HL-60/S4 treated with retinoic acid at 250 ng/mL for 4 days and 3 days (cell line): Measurements from ENCODE around the gene AFAP1L1.

ENCODE experiments used
- in situ Hi-C: fragments of 300-500 bp; cut with MboI; formaldehyde crosslinking; loops from 2 replicates; pipeline ENCODE4 v1.7.0; 2022; ENCODE audit warnings: low sequenced_read_pairs

AFAP1L1 gene

GRCh38 chr5:149271716-149272563 is at the start of gene AFAP1L1:
Gene AFAP1L1 (plus strand): TSS chr5:149271859. CDS start chr5:149271969, 110 bp downstream.
- in situ Hi-C loops: no loop called here

DNA sequence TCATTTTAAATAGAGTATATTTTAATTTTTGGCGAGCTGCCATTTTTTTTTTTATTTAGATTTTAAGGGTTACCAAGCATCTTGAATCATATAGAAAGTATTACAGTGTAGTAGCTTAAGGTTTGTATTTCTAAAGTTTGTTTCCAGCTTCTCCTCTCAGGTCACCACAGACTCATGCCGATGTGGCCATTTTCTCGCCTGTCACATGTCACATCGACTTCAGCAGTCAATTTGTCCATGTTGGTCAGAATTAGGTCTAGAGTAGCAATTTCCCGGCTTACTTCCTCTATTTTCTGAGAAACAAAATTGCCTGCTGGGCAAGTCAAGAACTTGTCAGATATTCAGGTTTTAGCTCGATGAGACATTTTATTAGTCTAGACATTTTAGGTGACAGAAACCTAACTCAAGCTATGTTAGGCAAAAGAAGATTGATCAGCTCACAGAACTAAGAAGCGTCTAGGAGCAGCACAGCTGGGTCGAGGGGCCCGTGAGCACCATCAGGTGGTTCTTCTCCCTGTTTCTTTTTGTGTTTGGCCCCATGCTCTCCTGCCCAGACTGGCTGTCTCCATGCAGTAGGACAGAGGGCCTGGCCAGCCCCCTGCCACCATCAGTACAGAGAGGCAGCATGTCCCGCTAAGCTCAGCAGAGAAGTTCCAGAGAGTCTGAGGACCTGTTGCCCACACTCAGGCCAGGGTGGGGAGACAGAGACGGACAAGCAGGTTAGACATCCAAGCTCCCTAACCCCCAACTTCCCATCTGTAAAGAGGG is 48.4 kb upstream of the AFAP1L1 start:
- in situ Hi-C loops: no loop called here

DNA sequence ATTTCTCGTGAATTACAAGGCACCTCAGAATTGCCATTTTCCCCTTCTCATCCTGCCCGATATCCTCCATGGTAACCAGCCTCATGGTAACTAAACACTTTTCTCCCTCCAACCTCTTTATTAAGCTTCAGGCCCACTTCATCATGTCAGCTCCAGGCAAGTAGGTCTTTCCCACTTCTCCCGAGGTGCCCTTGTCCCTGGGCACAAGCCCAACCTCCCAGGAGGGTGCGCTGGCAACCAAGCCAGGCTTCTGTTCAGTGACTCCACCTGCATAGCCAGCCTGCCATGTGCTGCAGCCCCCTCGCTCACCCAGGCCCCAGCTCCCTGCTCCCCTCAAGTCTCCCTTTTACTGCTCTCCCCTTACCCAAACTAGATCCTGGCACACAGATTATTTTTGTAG is 47.4 kb upstream of the AFAP1L1 start:
- in situ Hi-C loops: no loop called here

DNA sequence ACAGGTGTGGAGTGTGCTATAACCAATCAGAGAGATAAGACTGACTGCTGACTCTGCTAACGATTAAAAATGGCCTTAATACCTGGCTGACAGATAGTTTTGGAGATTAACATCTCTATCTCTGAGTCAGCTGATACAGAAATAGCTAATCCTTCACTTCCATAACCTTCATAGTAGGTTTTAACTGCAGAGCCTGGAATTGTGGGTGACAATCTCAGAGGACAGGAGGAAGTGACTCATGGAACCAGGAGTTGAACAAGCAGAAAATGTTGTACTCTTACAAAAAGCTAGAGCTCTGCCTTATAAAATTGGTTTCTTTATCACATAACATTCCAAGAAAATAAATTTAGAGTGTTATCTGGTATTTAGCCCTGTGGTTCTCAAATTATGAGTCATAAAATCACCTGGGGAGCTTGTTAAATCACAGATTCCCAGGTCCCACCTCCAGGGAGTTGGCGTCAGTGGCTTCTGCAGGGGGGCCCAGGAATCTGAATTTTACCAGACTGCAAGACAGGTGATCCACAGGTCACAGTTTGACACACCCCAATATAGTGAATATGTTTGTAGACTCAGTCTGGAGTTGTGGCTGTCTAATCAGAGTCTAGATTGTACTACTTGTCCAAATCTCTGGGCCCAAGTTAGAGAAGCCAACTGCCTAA is 44.4 kb upstream of the AFAP1L1 start:
- in situ Hi-C loops: no loop called here

- in situ Hi-C loops: no loop called here
Observed at GRCh38 chr5:149228618-149229297, 42.9 kb upstream of the AFAP1L1 start.

GRCh38 chr5:149229298-149229937 is 42.2 kb upstream of the AFAP1L1 start:
- in situ Hi-C loops: no loop called here

DNA sequence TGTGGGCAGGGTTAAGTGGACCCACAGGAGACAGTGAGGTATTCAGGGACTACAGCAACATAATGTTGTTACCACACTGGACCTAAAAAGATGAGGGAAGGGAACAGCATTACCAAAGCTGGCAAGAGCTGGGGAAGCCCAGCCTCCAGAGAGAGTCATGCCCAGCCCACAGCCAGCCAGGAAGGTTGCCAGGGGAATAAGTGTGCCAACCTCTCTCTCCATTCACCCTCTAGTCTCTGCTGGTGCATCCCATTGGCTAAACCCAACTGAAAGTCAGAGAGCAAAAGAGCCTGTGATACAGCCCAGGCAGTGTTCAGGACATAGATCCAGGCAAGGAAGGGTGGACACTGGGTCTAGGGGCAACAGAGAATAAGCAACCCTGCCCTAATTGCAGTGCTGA is 35.8 kb upstream of the AFAP1L1 start:
- in situ Hi-C loops: no loop called here

DNA sequence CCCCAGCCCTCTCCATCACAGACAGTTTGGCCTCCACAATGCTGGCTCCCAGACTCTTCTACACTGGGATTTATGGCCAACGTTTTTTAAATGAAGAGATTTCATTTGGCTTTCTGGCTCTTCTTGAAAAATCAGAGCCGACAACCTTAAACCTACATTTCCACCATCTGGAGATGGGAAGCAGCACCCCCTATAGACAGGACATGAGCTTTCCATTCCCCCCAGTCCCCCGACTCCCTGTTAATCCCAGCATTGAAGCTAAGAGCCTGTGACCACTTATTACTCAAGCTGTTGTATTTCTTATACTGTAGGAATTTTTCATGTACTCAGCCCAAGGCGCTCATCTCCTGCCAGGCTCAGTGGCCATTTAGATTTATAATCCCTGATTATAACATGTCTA is 34.0 kb upstream of the AFAP1L1 start:
- in situ Hi-C loops: no loop called here

- in situ Hi-C loops: no loop called here
Observed at GRCh38 chr5:149238540-149238939, 33.1 kb upstream of the AFAP1L1 start.

DNA sequence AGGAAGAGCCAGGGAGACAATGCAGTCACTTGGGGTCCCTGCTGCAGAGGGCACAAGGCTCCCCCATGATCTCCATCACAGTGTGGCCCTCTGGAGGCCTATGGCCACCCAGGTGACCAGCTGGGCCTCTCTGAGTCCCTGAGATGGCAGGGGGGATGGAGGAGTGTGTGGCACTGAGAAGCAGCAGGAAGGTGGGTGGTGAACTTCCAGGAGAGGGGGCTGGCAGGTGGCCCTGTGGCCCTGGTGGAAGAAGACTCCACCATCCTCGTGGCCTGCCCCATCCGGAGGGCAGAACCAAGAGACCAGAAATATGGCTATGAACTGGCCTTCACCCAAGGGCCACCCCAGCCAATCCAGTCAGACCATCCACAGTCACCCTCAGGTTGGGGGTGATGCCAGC is 31.7 kb upstream of the AFAP1L1 start:
- in situ Hi-C loops: no loop called here

- in situ Hi-C loops: no loop called here
Observed at GRCh38 chr5:149240354-149240998, 31.2 kb upstream of the AFAP1L1 start.

DNA sequence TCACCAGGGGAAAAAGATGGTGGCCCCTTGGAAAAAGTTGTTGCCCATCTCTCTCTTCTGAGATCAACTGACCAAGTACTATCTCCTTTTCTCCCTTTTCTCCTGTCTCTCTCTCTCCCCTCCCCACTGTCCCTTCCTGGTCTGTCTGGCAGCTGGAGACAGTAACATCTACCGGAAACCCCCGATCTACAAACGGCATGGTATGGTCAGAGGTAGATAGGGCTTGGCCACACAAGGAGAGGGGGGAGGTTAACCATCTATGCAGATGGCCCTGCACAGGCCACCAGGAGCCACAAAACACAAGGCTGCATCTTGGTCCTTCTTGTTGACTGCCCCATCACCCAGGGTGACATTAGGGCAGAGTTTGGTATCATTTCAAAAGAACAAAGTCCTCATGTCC is 29.3 kb upstream of the AFAP1L1 start:
- in situ Hi-C loops: no loop called here

DNA sequence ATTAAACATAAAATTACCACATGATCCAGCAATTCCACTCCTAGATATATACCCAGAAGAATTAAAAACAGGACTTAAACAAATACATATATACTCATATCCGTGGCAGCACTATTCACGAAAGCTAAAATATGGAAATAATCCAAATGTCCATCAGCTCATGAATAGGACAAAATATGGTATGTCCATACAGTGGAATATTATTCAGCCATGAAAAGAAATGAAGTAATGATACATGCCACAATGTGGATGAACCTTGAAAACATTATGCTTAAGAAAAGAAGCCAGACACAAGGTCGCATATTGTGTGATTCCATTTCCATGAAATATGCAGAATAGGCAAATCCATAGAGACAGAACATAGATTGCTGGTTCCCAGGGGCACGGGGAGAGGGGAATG is 24.8 kb upstream of the AFAP1L1 start:
- in situ Hi-C loops: no loop called here

- in situ Hi-C loops: no loop called here
Observed at GRCh38 chr5:149247726-149248125, 23.9 kb upstream of the AFAP1L1 start.

DNA sequence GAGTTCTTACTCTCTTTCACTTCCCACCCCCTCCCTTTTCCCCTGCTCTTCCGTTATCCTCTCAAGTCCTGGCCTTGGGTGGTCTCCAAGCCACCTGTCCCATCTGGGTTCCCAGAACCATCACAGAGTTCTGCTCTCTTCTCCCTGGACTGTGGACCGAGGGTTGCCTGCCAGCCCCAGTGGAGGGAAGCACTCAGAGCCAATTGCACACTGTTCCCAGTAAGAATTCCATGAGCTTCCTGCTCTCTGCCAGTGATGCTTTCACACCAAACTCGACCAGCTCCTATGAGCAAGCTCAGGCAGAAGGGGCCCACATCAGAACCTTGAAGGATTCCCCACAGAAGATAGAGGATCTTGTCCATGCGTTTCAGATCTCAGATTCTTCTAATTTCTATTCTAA is 20.1 kb upstream of the AFAP1L1 start:
- in situ Hi-C loops: no loop called here

DNA sequence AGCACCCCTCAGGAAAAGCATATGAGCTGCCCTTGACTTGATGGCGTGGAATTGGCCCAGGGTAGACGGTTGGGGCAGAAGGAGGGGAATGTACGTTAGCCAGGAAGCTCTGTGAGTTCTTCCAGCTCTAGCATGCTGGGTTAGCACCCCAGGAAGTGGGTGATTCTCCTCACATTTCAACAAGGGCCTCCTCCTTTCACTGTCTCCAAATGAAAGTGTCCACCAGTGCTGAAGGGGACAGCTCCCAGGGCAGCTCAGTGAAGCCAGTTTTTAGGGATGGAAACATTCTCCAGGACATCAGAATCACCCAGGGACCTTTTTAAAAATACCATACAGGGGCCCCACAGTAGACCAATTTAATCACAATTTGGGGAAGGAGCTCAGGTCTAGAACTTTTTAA is 17.2 kb upstream of the AFAP1L1 start:
- in situ Hi-C loops: no loop called here

GRCh38 chr5:149256451-149256850 is 15.2 kb upstream of the AFAP1L1 start:
- in situ Hi-C loops: no loop called here

DNA sequence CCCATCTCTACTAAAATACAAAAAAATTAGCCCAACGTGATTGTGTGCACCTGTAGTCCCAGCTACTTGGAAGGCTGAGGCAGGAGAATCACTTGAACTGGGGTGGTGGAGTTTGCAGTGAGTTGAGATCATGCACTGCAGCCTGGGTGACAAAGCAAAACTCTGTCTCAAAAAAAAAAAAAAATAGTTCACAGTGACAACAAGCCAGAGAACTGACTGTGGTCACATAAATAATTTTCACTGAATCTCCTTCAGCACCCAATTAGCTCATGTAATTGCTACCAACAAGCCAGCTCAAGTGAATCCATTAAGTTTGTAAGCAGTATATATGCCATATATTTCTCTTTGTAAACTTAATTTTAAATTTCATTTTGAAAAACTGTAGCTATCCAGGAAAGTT is 14.5 kb upstream of the AFAP1L1 start:
- in situ Hi-C loops: no loop called here

DNA sequence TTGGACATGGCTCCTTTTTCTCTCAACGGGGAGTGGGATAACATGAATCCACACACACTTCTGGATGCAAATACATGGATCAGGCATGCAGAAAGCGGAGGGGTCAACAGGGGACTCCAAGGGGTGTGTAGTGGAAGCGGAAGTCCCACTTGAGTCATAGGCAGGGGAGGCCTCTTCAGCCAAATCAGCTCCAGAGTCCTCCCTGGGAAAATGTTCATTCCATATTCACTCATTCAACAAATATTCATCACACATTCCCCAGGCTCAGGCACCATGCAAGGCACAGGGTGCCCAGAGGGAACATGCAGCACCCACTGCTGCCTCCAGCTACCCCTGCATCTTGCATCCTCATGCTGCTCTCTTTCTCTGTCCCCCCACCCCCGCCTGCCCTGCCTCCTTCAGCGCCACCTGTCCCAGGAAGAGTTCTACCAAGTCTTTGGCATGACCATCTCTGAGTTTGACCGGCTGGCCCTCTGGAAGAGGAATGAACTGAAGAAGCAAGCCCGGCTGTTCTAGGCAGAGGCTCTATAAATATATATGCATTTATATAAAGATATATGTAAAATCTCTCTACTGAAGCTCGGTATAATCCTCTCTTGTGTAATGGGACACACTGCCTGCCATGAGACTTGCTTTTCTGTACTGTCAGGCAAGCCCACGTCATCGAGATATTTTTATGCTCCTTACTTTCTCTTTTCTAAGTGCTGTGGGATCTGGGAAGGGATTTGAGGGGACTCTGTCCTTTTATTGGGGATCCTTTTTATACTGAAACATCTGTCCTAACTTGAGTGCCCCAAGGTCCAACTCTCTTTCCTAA is 13.6 kb upstream of the AFAP1L1 start:
- in situ Hi-C loops: no loop called here
